Glutamatergic neuron (in vitro differentiated cells): ENCODE measurements around the gene NATD1. TPM values are rescaled to one million over a fixed set of nuclear protein-coding genes. Genes with fewer than 3 reads are reported as not detected.
"Not testable (repeated sequence)": the region's sequence is repeated elsewhere in the genome, so short reads cannot be mapped to it uniquely, and the experiment has no call there.

ENCODE experiments used
- DNase-seq: peaks from one replicate; pipeline ENCODE4 v3.0.0; 2022
- H3K27ac Mint-ChIP-seq: one replicate; pipeline ENCODE4 v1.8.0; 2020; ENCODE audit warnings: mild to moderate bottlenecking, mixed read lengths, inconsistent platforms; ENCODE audit not compliant: unreplicated experiment
- H3K27me3 Mint-ChIP-seq: one replicate; pipeline ENCODE4 v1.8.0; 2020; ENCODE audit warnings: mild to moderate bottlenecking, moderate library complexity, mixed read lengths, inconsistent platforms; ENCODE audit not compliant: unreplicated experiment
- H3K36me3 Mint-ChIP-seq: one replicate; pipeline ENCODE4 v1.8.0; 2020; ENCODE audit warnings: mild to moderate bottlenecking, mixed read lengths, inconsistent platforms; ENCODE audit not compliant: unreplicated experiment
- H3K4me1 Mint-ChIP-seq: one replicate; pipeline ENCODE4 v1.8.0; 2020; ENCODE audit warnings: mild to moderate bottlenecking, low read depth, mixed read lengths, inconsistent platforms; ENCODE audit not compliant: unreplicated experiment
- H3K4me3 Mint-ChIP-seq: one replicate; pipeline ENCODE4 v1.8.0; 2020; ENCODE audit warnings: mild to moderate bottlenecking, mixed read lengths, inconsistent platforms; ENCODE audit not compliant: unreplicated experiment
- H3K9me3 Mint-ChIP-seq: one replicate; pipeline ENCODE4 v1.8.0; 2020; ENCODE audit warnings: mild to moderate bottlenecking, moderate library complexity, mixed read lengths, inconsistent platforms; ENCODE audit not compliant: unreplicated experiment
- total RNA-seq: library from RNA; stranded (reverse); fragmentation: NEBNext Ultra II Directional; extraction: Animal tissue kit (Norgen Biotek cat#: 25700); gene quantifications from one replicate; pipeline ENCODE4 v1.2.1, GENCODE V29; 2021; ENCODE audit not compliant: unreplicated experiment
- TF ChIP-seq, protein P1 (sequence below): fragments of 200-600 bp; sonication (generic); IDR thresholded peaks from one replicate; pipeline ENCODE4 v1.5.0; 2021; ENCODE audit not compliant: partially characterized antibody, unreplicated experiment

NATD1 gene
- total RNA-seq, 1 donor from 2014 or later: 45.9 TPM

- Mint-ChIP-seq H3K4me3 (no peak overlapping the region), H3K27ac (no peak overlapping the region), H3K27me3 (peaks cover 5% of the 10 kb centered on the region), H3K4me1 (no peaks in the 10 kb centered on the region), H3K9me3 (peaks cover 11% of the 10 kb centered on the region), H3K36me3 (peaks cover 8% of the 10 kb centered on the region)
- TF ChIP-seq, protein P1, sequence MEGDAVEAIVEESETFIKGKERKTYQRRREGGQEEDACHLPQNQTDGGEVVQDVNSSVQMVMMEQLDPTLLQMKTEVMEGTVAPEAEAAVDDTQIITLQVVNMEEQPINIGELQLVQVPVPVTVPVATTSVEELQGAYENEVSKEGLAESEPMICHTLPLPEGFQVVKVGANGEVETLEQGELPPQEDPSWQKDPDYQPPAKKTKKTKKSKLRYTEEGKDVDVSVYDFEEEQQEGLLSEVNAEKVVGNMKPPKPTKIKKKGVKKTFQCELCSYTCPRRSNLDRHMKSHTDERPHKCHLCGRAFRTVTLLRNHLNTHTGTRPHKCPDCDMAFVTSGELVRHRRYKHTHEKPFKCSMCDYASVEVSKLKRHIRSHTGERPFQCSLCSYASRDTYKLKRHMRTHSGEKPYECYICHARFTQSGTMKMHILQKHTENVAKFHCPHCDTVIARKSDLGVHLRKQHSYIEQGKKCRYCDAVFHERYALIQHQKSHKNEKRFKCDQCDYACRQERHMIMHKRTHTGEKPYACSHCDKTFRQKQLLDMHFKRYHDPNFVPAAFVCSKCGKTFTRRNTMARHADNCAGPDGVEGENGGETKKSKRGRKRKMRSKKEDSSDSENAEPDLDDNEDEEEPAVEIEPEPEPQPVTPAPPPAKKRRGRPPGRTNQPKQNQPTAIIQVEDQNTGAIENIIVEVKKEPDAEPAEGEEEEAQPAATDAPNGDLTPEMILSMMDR: no peak
- no peak for DNase-seq
Observed at GRCh38 chr17:21228111-21228510, 25.1 kb downstream of the NATD1 start.

- peaks cover 11% of the 10 kb centered on the region for H3K9me3 Mint-ChIP-seq
- not testable (repeated sequence) for H3K27me3 Mint-ChIP-seq, DNase-seq, H3K36me3 Mint-ChIP-seq, H3K4me1 Mint-ChIP-seq, H3K4me3 Mint-ChIP-seq
- H3K27ac Mint-ChIP-seq: peak overlapping the region; percentile 38
Observed at GRCh38 chr17:21227277-21227676, 25.9 kb downstream of the NATD1 start.

DNA sequence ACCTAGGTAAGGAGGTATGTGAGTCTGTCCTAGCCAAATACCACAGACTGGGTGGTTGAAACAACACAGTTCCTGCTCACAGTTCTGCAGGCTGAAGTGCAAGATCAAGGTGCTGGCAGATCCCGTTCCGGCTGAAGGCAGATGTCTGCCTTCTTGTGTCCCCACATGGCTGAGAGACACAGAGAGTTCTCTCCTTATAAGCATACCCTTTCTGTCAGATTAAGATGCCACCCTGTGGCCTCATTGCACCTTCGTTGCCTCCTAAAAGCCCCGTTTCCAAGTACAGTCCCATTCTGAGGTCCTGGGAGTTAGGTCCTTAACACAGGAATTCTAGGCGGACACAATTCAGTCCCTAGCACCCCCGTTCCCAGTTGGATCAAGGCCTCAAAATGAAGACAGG is 30.1 kb downstream of the NATD1 start:
- H3K27ac Mint-ChIP-seq: no peak overlapping the region
- no peak overlapping the region for H3K4me3 Mint-ChIP-seq
- DNase-seq: no peak
- H3K36me3 Mint-ChIP-seq: peaks cover 5% of the 10 kb centered on the region
- peaks cover 6% of the 10 kb centered on the region for H3K27me3 Mint-ChIP-seq
- no peaks in the 10 kb centered on the region for H3K4me1 Mint-ChIP-seq
- TF ChIP-seq, protein P1: no peak
- H3K9me3 Mint-ChIP-seq: peaks cover 7% of the 10 kb centered on the region

DNA sequence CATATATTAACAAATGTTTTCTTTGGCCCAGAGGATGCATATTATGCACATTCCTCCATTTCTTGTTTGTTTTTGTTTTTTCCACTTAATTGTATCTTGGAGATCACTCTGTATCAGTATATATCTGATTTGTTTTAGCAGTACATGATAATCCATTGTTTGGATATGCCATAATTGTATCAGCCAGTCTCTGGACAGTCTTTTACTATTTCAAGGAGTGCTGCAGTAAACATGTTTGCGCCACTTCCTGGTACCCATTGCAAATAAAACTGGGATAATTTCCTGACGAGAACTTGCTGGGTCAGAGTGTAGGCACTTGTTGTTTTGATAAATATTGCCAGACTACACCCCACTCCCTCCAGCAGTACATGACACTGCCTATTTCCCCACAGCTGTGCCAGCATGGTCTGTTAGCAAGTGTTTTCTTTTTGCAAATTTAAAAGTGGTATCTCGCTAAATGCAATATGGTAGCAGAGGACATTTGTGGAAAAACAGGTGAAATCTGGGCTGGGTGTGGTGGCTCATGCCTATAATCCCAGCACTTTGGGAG is 34.3 kb downstream of the NATD1 start:
- no peak for DNase-seq
- no peak overlapping the region for H3K27ac Mint-ChIP-seq
- peaks cover 6% of the 10 kb centered on the region for H3K27me3 Mint-ChIP-seq
- peaks cover 6% of the 10 kb centered on the region for H3K9me3 Mint-ChIP-seq
- H3K4me3 Mint-ChIP-seq: no peak overlapping the region
- TF ChIP-seq, protein P1: no peak
- H3K36me3 Mint-ChIP-seq: peaks cover 5% of the 10 kb centered on the region
- H3K4me1 Mint-ChIP-seq: peaks cover 5% of the 10 kb centered on the region

GRCh38 chr17:21218101-21218500 is 35.1 kb downstream of the NATD1 start:
- TF ChIP-seq, protein P1: no peak
- Mint-ChIP-seq H3K4me3 (no peak overlapping the region), H3K36me3 (peaks cover 5% of the 10 kb centered on the region), H3K4me1 (peaks cover 8% of the 10 kb centered on the region), H3K9me3 (peaks cover 6% of the 10 kb centered on the region), H3K27me3 (peaks cover 1% of the 10 kb centered on the region), H3K27ac (no peak overlapping the region)
- DNase-seq: no peak

DNA sequence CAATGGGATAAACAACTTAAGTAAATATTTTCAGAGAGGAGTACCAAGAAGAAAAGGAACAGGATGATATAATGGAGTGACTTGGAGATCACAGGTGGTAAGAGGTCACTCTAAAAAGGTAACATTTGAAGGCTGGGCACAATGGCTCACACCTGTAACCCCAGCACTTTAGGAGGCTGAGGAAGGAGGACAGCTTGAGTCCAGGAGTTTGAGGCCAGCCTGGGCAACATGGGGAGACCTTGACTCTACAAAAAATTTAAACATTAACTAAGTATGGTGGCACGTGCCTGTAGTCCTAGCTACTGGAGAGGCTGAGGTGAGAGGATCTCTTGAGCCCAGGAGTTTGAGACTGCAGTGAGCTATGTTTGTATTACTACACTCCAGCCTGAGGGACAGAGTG is 35.9 kb downstream of the NATD1 start:
- no peak for DNase-seq
- no peak overlapping the region for H3K4me3 Mint-ChIP-seq
- H3K27me3 Mint-ChIP-seq: peaks cover 1% of the 10 kb centered on the region
- peaks cover 5% of the 10 kb centered on the region for H3K36me3 Mint-ChIP-seq
- no peak overlapping the region for H3K27ac Mint-ChIP-seq
- TF ChIP-seq, protein P1: no peak
- H3K9me3 Mint-ChIP-seq: peaks cover 6% of the 10 kb centered on the region
- H3K4me1 Mint-ChIP-seq: peaks cover 11% of the 10 kb centered on the region
